HEK293 (cell line): ENCODE results near the gene WDR19.

ENCODE experiments used
- CTCF ChIA-PET: fragments of 350-600 bp; formaldehyde crosslinking; extraction: SDS; loops from one replicate; lab custom pipeline; 2021; ENCODE audit warnings: antibody characterized with exemption; lab: Yijun Ruan, JAX
- POLR2A ChIA-PET: fragments of 300-600 bp; formaldehyde crosslinking; extraction: SDS; loops from one replicate; lab custom pipeline; 2020; ENCODE audit warnings: antibody characterized with exemption, inconsistent platforms; lab: Yijun Ruan, JAX
- H3K27ac ChIP-seq: fragments of 200-500 bp; sonication (Bioruptor generic); 2 replicates; pipeline ENCODE4 v1.5.1; 2014; ENCODE audit warnings: low read depth, low read length, control low read depth, inconsistent platforms; ENCODE audit errors: extremely low read depth
- H3K36me3 ChIP-seq, 2 experiments: fragments of 200-500 bp in 1 of 2; sonication (Bioruptor generic) in 1 of 2; 1 replicate in 1 of 2; 2 replicates in 1 of 2; pipeline ENCODE4 v1.5.1; 2014 to 2017; ENCODE audit warnings: inconsistent platforms in 2 of 2, low read length in 2 of 2; ENCODE audit not compliant: control insufficient read depth in 2 of 2, insufficient read depth in 1 of 2
- H3K4me1 ChIP-seq: fragments of 200-500 bp; sonication (Bioruptor generic); 2 replicates; pipeline ENCODE4 v1.5.1; 2014; ENCODE audit warnings: mild to moderate bottlenecking, low read length, inconsistent platforms; ENCODE audit not compliant: control insufficient read depth, insufficient read depth
- H3K4me3 ChIP-seq: 2 replicates; pipeline ENCODE4 v1.5.1; 2011; ENCODE audit warnings: low read depth, mild to moderate bottlenecking, control low read depth, low read length, moderate library complexity
- H3K9me3 ChIP-seq: fragments of 200-500 bp; sonication (Bioruptor generic); 2 replicates; pipeline ENCODE4 v1.5.1; 2014; ENCODE audit warnings: low read depth, low read length, inconsistent platforms; ENCODE audit not compliant: control insufficient read depth, insufficient read depth
- CTCF ChIP-seq: fragments of 450-650 bp; formaldehyde crosslinking; IDR thresholded peaks from 2 replicates; pipeline ENCODE4 v1.5.1; 2016; ENCODE audit warnings: missing biosample characterization, missing genetic modification characterization
- EGR2 ChIP-seq: fragments of 450-650 bp; formaldehyde crosslinking; IDR thresholded peaks from 2 replicates; pipeline ENCODE4 v1.5.1; 2016; ENCODE audit warnings: low read depth, missing biosample characterization, missing genetic modification characterization
- GFI1B ChIP-seq: fragments of 450-650 bp; formaldehyde crosslinking; IDR thresholded peaks from 2 replicates; pipeline ENCODE4 v1.5.1; 2016; ENCODE audit warnings: missing biosample characterization, missing genetic modification characterization
- GLI2 ChIP-seq: fragments of 450-650 bp; formaldehyde crosslinking; IDR thresholded peaks from 2 replicates; pipeline ENCODE4; 2017; ENCODE audit warnings: missing biosample characterization, missing genetic modification characterization, low read depth, borderline replicate concordance
- KLF1 ChIP-seq: fragments of 450-650 bp; formaldehyde crosslinking; IDR thresholded peaks from 2 replicates; pipeline ENCODE4 v1.5.1; 2016; ENCODE audit warnings: missing biosample characterization, missing genetic modification characterization
- KLF7 ChIP-seq: fragments of 450-650 bp; formaldehyde crosslinking; IDR thresholded peaks from 2 replicates; pipeline ENCODE4 v1.5.1; 2016; ENCODE audit warnings: missing biosample characterization, missing genetic modification characterization, borderline replicate concordance
- OVOL3 ChIP-seq: fragments of 450-650 bp; formaldehyde crosslinking; IDR thresholded peaks from 2 replicates; pipeline ENCODE4 v1.5.1; 2016; ENCODE audit warnings: missing biosample characterization, missing genetic modification characterization
- SP2 ChIP-seq: fragments of 450-650 bp; formaldehyde crosslinking; IDR thresholded peaks from 2 replicates; pipeline ENCODE4 v1.5.1; 2016; ENCODE audit warnings: missing biosample characterization, missing genetic modification characterization
- ZBTB1 ChIP-seq: fragments of 450-650 bp; formaldehyde crosslinking; IDR thresholded peaks from 2 replicates; pipeline ENCODE4 v1.5.1; 2016; ENCODE audit warnings: missing biosample characterization, missing genetic modification characterization
- ZBTB10 ChIP-seq: fragments of 450-650 bp; formaldehyde crosslinking; IDR thresholded peaks from 2 replicates; pipeline ENCODE4 v1.5.1; 2016; ENCODE audit warnings: missing biosample characterization, missing genetic modification characterization
- ZNF169 ChIP-seq: fragments of 450-650 bp; formaldehyde crosslinking; IDR thresholded peaks from 2 replicates; pipeline ENCODE4 v1.5.1; 2016; ENCODE audit warnings: missing biosample characterization, missing genetic modification characterization
- ZNF214 ChIP-seq: fragments of 450-650 bp; formaldehyde crosslinking; IDR thresholded peaks from 2 replicates; pipeline ENCODE4 v1.5.1; 2017; ENCODE audit warnings: missing biosample characterization, mild to moderate bottlenecking, missing genetic modification characterization, borderline replicate concordance
- ZNF24 ChIP-seq: fragments of 450-650 bp; formaldehyde crosslinking; IDR thresholded peaks from 2 replicates; pipeline ENCODE4 v1.5.1; 2016; ENCODE audit warnings: missing biosample characterization, missing genetic modification characterization
- ZNF324 ChIP-seq: fragments of 450-650 bp; formaldehyde crosslinking; IDR thresholded peaks from 2 replicates; pipeline ENCODE4 v1.5.1; 2016; ENCODE audit warnings: missing biosample characterization, missing genetic modification characterization
- ZNF394 ChIP-seq: fragments of 450-650 bp; formaldehyde crosslinking; IDR thresholded peaks from 2 replicates; pipeline ENCODE4 v1.5.1; 2016; ENCODE audit warnings: missing biosample characterization, missing genetic modification characterization, mild to moderate bottlenecking, moderate library complexity, borderline replicate concordance
- ZNF398 ChIP-seq: fragments of 450-650 bp; formaldehyde crosslinking; IDR thresholded peaks from 2 replicates; pipeline ENCODE4 v1.5.1; 2017; ENCODE audit warnings: missing biosample characterization, missing genetic modification characterization
- ZNF404 ChIP-seq: fragments of 450-650 bp; formaldehyde crosslinking; IDR thresholded peaks from 2 replicates; pipeline ENCODE4 v1.5.1; 2017; ENCODE audit warnings: missing biosample characterization, missing genetic modification characterization
- ZNF558 ChIP-seq: fragments of 450-650 bp; formaldehyde crosslinking; IDR thresholded peaks from 2 replicates; pipeline ENCODE4 v1.5.1; 2016; ENCODE audit warnings: missing biosample characterization, missing genetic modification characterization
- ZNF585B ChIP-seq: fragments of 450-650 bp; formaldehyde crosslinking; IDR thresholded peaks from 2 replicates; pipeline ENCODE4 v1.5.1; 2016; ENCODE audit warnings: missing biosample characterization, missing genetic modification characterization
- ZNF654 ChIP-seq: fragments of 450-650 bp; formaldehyde crosslinking; IDR thresholded peaks from 2 replicates; pipeline ENCODE4 v1.5.1; 2016; ENCODE audit warnings: low read depth, missing biosample characterization, missing genetic modification characterization
- ZSCAN30 ChIP-seq: fragments of 450-650 bp; IDR thresholded peaks from 2 replicates; pipeline ENCODE4 v1.5.1; 2018; ENCODE audit warnings: missing biosample characterization, mild to moderate bottlenecking, missing genetic modification characterization, moderate library complexity
- ZXDB ChIP-seq: fragments of 450-650 bp; formaldehyde crosslinking; IDR thresholded peaks from 2 replicates; pipeline ENCODE4 v1.5.1; 2016; ENCODE audit warnings: missing biosample characterization, missing genetic modification characterization

WDR19 gene

GRCh38 chr4:39255871-39256270 lies 73.5 kb downstream of the WDR19 start:
- CTCF ChIA-PET = interaction anchor here (0.6 kb wide), 1 partner anchor 115 kb away, joined by 5 read pairs; no protein-coding TSS in a partner anchor
- no peak overlapping the region for H3K27ac ChIP-seq
- no peaks in the 10 kb centered on the region for H3K4me1 ChIP-seq
- POLR2A ChIA-PET = no interaction called here
- TF ChIP-seq CTCF (tag by site-specific recombination) (no peak), KLF7 (no peak), ZSCAN30 (no peak), ZNF398 (tag by site-specific recombination) (no peak), ZNF585B (tag by site-specific recombination) (no peak), KLF1 (tag by site-specific recombination) (no peak)
- H3K4me3 ChIP-seq = no peak overlapping the region
- H3K9me3 ChIP-seq = no peaks in the 10 kb centered on the region
- H3K36me3 ChIP-seq = peaks cover 0 to 29% of the 10 kb centered on the region in 2 experiments; a peak in 1 of 3 replicates

- CTCF ChIA-PET = interaction anchor here (0.6 kb wide), 1 partner anchor 116 kb away, joined by 5 read pairs; no protein-coding TSS in a partner anchor
- Histone ChIP-seq H3K36me3 (peaks cover 0 to 29% of the 10 kb centered on the region in 2 experiments; a peak in 1 of 3 replicates), H3K4me3 (no peak overlapping the region), H3K27ac (no peak overlapping the region), H3K4me1 (no peaks in the 10 kb centered on the region), H3K9me3 (no peaks in the 10 kb centered on the region)
- TF ChIP-seq ZXDB (tag by site-specific recombination) (no peak), OVOL3 (tag by site-specific recombination) (no peak), ZNF654 (tag by site-specific recombination) (no peak), ZNF169 (tag by site-specific recombination) (no peak), ZNF214 (tag by site-specific recombination) (no peak), GLI2 (tag by site-specific recombination) (no peak)
- POLR2A ChIA-PET = no interaction called here
Observed at GRCh38 chr4:39256436-39256835, 74.1 kb downstream of the WDR19 start.

GRCh38 chr4:39259571-39260330 lies 77.4 kb downstream of the WDR19 start:
- H3K4me1 ChIP-seq = no peaks in the 10 kb centered on the region
- POLR2A ChIA-PET = no interaction called here
- no peak for TF ChIP-seq ZBTB10 (tag by site-specific recombination)
- no peak for TF ChIP-seq GFI1B (tag by site-specific recombination)
- no peak for TF ChIP-seq ZBTB1 (tag by site-specific recombination)
- TF ChIP-seq ZNF398 (tag by site-specific recombination) = no peak
- TF ChIP-seq SP2 (tag by site-specific recombination) = no peak
- TF ChIP-seq ZNF24 (tag by site-specific recombination) = no peak
- TF ChIP-seq ZNF324 (tag by site-specific recombination) = no peak
- no peak for TF ChIP-seq ZNF558 (tag by site-specific recombination)
- no peak for TF ChIP-seq ZNF394 (tag by site-specific recombination)
- no peak for TF ChIP-seq EGR2
- TF ChIP-seq ZNF404 (tag by site-specific recombination) = no peak
- TF ChIP-seq, all 188 proteins: peak for 0
- no peak overlapping the region for H3K4me3 ChIP-seq
- H3K9me3 ChIP-seq = no peaks in the 10 kb centered on the region
- CTCF ChIA-PET = interaction anchor here (0.7 kb wide), 1 partner anchor 51 kb away, joined by 4 read pairs; no protein-coding TSS in a partner anchor
- H3K36me3 ChIP-seq = peaks cover 0 to 29% of the 10 kb centered on the region in 2 experiments; a peak in 1 of 3 replicates
- no peak overlapping the region for H3K27ac ChIP-seq
